ENCODE data around the gene TRIM27.
"Not testable (repeated sequence)": the region's sequence is repeated elsewhere in the genome, so short reads cannot be mapped to it uniquely, and the experiment has no call there.

TRIM27 gene

DNA sequence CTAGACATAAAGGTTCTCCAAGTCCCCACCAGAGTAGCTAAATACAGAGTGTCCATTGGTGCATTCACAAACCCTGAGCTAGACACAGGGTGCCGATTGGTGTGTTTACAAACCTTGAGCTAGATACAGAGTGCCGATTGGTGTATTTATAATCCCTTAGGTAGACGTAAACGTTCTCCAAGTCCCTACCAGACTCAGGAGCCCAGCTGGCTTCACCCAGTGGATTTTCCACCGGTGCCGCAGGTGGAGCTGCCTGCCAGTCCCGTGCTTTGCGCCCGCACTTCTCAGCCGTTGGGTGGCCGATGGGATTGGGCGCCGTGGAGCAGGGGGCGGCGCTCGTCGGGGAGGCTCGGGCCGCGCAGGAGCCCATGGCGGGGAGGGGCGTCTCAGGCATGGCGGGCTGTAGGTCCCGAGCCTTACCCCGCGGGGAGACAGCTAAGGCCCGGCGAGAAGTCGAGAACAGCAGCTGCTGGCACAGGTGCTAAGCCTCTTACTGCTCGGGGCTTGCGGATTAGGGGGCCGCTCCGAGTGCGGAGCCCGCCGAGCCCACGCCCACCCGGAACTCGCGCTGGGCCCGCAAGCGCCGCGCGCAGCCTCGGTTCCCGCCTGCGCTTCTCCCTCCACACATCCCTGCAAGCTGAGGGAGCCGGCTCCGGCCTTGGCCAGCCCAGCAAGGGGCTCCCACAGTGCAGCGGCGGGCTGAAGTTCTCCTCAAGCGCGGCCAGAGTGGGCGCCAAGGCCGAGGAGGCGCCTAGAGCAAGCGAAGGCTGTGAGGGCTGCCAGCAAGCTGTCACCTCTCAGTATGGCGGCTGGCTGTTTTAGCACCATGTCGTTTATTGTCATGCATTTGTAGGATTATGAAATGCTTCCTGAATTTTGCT is 57.3 kb downstream of the TRIM27 start:
- DNase-seq, result peak in 48 of 56 donors; percentile 11 to 79 (median 44)

DNA sequence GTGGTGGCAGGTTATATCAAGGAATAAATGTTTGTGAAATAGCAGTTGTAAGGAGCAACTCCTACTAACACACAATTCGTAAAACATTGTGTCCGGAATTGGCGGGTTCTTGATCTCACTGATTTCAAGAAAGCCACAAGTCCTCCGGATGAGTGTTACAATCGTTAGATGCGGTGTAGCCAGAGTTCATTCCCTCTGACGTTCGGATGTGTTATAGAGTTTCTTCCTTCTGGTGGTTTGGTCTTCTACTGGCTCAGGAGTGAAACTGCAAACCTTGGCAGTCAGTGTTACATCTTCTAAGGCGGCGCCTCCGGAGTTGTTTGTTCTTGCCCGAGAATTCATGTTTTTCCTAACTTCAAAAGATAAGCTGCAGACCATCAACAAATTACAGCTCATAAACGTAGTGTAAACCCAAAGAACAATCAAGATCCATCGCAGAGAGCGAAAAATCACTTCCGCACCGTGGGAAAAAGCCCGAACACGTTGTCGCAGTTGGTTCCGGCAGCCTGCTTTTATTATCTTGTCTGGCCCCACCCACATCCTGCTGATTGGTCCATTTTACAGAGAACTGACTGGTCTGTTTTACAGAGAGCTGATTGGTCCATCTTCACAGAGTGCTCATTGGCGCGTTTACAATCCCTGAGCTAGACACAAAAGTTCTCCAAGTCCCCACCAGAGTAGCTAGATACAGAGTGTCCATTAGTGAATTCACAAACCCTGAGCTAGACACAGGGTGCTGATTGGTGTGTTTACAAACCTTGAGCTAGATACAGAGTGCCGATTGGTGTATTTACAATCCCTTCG is 58.2 kb downstream of the TRIM27 start:
- DNase-seq, result peak in 5 of 56 donors; percentile 6 to 25 (median 19)

- DNase-seq, result peak in 1 of 56 donors; percentile 6
Observed at GRCh38 chr6:28864326-28864923, 59.4 kb downstream of the TRIM27 start.

DNA sequence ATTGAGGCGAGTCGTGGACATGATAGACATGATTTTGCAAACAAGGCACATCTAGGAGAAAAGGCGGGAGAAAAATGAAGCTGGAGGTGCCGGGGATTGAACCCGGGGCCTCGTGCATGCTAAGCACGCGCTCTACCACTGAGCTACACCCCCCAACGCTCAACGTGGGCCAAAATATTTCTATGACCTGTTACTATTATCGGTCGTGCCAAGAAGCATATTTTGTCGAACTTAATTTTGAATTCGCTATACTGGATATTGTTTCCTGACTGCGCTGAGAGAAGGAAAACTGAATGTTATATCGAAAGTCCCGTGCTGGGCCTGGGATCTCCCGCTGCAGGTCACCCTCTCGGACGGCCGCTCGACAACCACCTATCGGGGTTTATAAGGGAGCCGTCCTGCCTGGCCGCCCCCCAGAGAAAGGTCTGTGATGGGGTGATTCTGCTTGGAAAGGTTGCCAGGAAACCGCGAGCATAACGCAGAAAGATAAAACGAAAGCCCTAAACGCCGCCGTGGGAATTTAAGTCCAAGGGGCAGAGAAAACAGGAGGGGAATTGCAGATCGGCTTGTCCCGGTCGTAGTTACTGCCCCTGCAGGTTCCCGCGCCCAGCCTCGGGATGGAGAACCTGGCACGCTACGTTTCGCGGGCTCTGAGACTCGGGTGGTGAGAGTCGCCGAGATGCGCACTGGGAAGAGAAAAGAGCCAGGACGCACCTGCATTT is 60.0 kb downstream of the TRIM27 start:
- DNase-seq, result peak; percentile 14 to 88 (median 62)

GRCh38 chr6:28862077-28862476 is 61.7 kb downstream of the TRIM27 start:
- DNase-seq, result no peak

GRCh38 chr6:28861339-28861738 is 62.4 kb downstream of the TRIM27 start:
- DNase-seq, result no peak

DNA sequence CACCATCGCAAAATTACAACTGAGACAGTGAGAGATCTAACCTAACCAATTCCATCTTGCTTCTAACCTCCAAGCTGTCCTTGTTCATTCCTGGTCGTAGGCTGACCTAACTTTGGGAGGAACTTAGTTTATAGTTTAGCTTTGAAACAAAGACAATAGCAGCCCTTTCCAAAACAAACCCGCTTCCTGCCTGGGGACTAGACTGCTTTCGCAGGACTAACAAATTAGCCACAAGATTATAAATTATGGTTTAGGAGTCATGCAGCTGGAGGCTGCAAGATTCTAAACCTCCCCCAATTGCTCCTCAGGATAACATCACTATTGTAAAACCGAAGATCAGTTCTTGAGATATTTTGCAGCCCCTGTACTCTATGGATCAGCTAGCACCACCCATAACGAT is 63.2 kb downstream of the TRIM27 start:
- no peak for DNase-seq

DNA sequence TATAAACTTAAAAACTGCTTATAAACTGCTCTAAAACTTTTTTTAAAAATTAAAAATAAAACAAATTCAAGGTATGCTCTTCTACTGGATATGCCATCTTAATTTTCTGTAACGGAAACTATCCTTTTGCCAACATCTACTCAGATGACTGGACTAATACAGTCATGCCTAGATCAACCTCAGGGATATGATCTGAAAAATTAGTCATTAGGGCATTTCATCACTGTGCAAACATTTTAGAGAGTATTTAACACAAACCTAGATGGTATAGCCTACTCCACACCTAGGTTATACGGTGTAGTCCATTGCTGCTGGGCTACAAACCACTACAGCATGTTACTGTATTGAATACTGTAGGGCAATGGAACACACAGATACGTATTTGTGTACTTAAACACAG is 64.8 kb downstream of the TRIM27 start:
- no peak for DNase-seq

GRCh38 chr6:28856620-28857005 is 67.2 kb downstream of the TRIM27 start:
- no peak for DNase-seq

DNA sequence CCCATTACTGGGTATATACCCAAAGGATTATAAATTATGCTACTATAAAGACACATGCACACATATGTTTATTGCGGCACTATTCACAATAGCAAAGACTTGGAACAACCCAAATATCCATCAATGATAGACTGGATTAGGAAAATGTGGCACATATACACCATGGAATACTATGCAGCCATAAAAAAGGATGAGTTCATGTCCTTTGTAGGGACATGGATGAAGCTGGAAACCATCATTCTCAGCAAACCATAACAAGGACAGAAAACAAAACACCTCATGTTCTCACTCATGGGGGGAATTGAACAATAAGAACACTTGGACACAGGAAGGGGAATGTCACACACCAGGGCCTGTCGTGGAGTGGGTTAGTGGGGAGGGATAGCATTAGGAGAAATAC is 69.4 kb downstream of the TRIM27 start:
- not testable (repeated sequence) for DNase-seq
